Retinal pigment epithelial cell (primary cell): Measurements from ENCODE around the gene SV2C.
"Not testable (repeated sequence)": the region's sequence is repeated elsewhere in the genome, so short reads cannot be mapped to it uniquely, and the experiment has no call there.

Experiments
- DNase-seq: peaks from one replicate; pipeline ENCODE4 v3.0.0-alpha.2; 2010; ENCODE audit warnings: low read depth
- H3K4me3 ChIP-seq: 2 replicates; pipeline ENCODE4 v1.5.1; 2011; ENCODE audit warnings: mild to moderate bottlenecking, low read length, control low read depth, moderate library complexity
- TF ChIP-seq, protein P1 (sequence below): conservative IDR thresholded peaks from 2 replicates; pipeline ENCODE4 v1.5.1; 2011; ENCODE audit warnings: low read depth, low read length, control low read depth, inconsistent platforms

SV2C gene

GRCh38 chr5:76292620-76293322, 209.6 kb downstream of the SV2C start:
- DNase-seq, result no peak
- TF ChIP-seq, protein P1, sequence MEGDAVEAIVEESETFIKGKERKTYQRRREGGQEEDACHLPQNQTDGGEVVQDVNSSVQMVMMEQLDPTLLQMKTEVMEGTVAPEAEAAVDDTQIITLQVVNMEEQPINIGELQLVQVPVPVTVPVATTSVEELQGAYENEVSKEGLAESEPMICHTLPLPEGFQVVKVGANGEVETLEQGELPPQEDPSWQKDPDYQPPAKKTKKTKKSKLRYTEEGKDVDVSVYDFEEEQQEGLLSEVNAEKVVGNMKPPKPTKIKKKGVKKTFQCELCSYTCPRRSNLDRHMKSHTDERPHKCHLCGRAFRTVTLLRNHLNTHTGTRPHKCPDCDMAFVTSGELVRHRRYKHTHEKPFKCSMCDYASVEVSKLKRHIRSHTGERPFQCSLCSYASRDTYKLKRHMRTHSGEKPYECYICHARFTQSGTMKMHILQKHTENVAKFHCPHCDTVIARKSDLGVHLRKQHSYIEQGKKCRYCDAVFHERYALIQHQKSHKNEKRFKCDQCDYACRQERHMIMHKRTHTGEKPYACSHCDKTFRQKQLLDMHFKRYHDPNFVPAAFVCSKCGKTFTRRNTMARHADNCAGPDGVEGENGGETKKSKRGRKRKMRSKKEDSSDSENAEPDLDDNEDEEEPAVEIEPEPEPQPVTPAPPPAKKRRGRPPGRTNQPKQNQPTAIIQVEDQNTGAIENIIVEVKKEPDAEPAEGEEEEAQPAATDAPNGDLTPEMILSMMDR, result no peak
- no peak overlapping the region for H3K4me3 ChIP-seq

DNA sequence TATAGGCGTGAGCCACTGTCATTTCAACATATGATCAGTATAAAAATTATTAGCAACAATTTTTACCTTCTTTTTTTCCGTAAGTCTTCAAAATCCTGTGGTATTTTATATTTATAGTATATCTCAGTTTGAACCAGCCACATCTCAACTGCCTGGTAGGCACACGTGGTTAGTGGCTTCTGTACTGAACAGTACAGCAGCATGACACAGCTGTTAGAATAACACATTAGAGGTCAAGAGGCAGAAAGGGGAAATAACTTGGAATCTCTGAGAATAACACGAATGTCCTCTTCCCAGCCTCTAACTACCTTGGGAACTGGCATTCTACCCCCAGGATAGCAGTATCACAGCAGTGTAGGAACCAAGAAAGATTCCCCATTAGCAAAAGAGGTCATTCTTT, 211.4 kb downstream of the SV2C start:
- no peak for DNase-seq
- no peak overlapping the region for H3K4me3 ChIP-seq
- TF ChIP-seq, protein P1, result no peak

DNA sequence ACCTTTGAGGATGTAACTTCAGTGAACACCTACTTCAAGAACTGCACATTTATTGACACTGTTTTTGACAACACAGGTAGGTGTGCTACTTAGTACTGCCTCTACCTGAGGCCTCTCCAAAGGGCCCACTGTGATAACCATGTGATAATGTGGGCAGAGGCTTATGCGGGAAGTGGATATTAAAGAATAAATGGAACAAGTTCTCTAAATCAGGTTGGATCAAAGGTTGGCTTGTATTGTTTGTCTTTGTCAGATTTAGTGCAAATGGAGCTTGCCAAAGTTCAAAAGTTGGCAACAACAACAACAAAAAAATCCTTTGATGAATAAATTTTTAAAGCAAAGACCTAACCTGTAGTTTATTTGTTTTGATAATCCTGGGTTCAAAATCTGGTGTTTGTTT, 215.7 kb downstream of the SV2C start:
- TF ChIP-seq, protein P1, result no peak
- H3K4me3 ChIP-seq, result no peak overlapping the region
- DNase-seq, result no peak

- no peak overlapping the region for H3K4me3 ChIP-seq
- TF ChIP-seq, protein P1, result no peak
- DNase-seq, result no peak
Measured at GRCh38 chr5:76299592-76299991, 216.4 kb downstream of the SV2C start.

DNA sequence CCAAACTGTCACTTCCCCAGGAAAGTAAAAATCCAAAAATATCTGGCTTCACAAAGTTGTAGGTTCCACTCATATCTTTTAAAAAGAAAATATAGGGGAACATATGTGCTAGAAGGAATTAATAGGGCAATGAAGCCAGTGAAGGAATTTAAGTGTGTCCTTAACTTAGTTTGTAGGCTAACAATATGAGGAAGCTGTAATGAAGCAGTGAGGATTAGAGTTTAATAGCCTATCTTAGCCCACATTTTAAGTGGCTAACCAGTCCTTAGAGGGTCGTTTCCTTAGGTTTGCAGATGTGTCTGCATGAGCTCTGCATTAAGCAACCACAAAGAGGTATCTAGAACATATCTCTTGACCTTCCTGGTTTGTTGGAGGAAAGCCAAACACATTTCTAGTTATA, 218.7 kb downstream of the SV2C start:
- DNase-seq, H3K4me3 ChIP-seq: not testable (repeated sequence)

- not testable (repeated sequence) for DNase-seq, H3K4me3 ChIP-seq
Measured at GRCh38 chr5:76302661-76303060, 219.5 kb downstream of the SV2C start.

DNA sequence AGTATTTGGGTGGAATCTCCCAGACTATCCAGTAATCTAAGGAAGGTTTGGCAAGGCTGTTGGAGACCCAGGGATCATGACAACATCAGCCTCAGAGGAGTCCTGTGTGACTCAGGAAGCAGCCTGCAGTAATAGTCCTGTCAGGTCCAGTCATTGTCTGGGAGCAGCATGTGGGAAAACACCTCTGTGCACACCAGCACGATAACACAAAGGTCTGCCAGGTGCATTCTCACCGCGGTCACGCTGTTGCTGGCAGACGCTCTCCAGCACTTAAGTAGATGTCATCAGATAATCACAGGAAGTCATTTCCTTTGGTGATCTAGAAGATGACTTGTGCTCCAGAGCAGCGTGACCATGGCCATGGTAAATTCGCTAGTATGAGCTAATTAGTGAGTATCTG, 220.7 kb downstream of the SV2C start:
- DNase-seq, result no peak
- H3K4me3 ChIP-seq, result no peak overlapping the region
- TF ChIP-seq, protein P1, result no peak

- no peak overlapping the region for H3K4me3 ChIP-seq
- TF ChIP-seq, protein P1, result no peak
- no peak for DNase-seq
Measured at GRCh38 chr5:76305269-76305668, 222.1 kb downstream of the SV2C start.
